Measurements from ENCODE around the gene SPPL2B. TPM values are rescaled to one million over a fixed set of nuclear protein-coding genes. Genes with fewer than 3 reads are reported as not detected.

The SPPL2B gene
- total RNA-seq, 1 donor from 2014 or later = 22.5 TPM

- DNase-seq (ENCODE audit: low read depth, low spot score) = no peak
These were observed 7.5 kb upstream of the SPPL2B start for GRCh38 chr19:2320939-2321338.

- DNase-seq (ENCODE audit: low read depth, low spot score) = no peak
These were observed 6.8 kb upstream of the SPPL2B start for GRCh38 chr19:2321565-2322283.

GRCh38 chr19:2323707-2324106 is 4.8 kb upstream of the SPPL2B start:
- no peak for DNase-seq (ENCODE audit: low read depth, low spot score)

GRCh38 chr19:2324220-2324948 is 4.1 kb upstream of the SPPL2B start:
- no peak for DNase-seq (ENCODE audit: low read depth, low spot score)

- DNase-seq (ENCODE audit: low read depth, low spot score) = peak; percentile 60
These were observed 3.0 kb upstream of the SPPL2B start for GRCh38 chr19:2325281-2326046.

- DNase-seq (ENCODE audit: low read depth, low spot score) = no peak
These were observed 1.7 kb upstream of the SPPL2B start for GRCh38 chr19:2326699-2327360.

- DNase-seq (ENCODE audit: low read depth, low spot score) = peak; percentile 66
These were observed 597 bp upstream of the SPPL2B start for GRCh38 chr19:2327773-2328400.

- DNase-seq (ENCODE audit: low read depth, low spot score) = no peak
These were observed 630 bp downstream of the SPPL2B start for GRCh38 chr19:2329149-2329478.

GRCh38 chr19:2329501-2329916 is 1.0 kb downstream of the SPPL2B start:
- DNase-seq (ENCODE audit: low read depth, low spot score) = no peak

- DNase-seq (ENCODE audit: low read depth, low spot score) = no peak
These were observed 1.8 kb downstream of the SPPL2B start for GRCh38 chr19:2330255-2330631.

- no peak for DNase-seq (ENCODE audit: low read depth, low spot score)
These were observed 2.3 kb downstream of the SPPL2B start for GRCh38 chr19:2330632-2331284.

- DNase-seq (ENCODE audit: low read depth, low spot score) = no peak
These were observed 3.2 kb downstream of the SPPL2B start for GRCh38 chr19:2331601-2332246.

- no peak for DNase-seq (ENCODE audit: low read depth, low spot score)
These were observed 4.0 kb downstream of the SPPL2B start for GRCh38 chr19:2332341-2333026.

- DNase-seq (ENCODE audit: low read depth, low spot score) = no peak
These were observed 4.7 kb downstream of the SPPL2B start for GRCh38 chr19:2333027-2333806.

- no peak for DNase-seq (ENCODE audit: low read depth, low spot score)
These were observed 5.3 kb downstream of the SPPL2B start for GRCh38 chr19:2333807-2334211.

GRCh38 chr19:2334426-2334825 is 5.9 kb downstream of the SPPL2B start:
- no peak for DNase-seq (ENCODE audit: low read depth, low spot score)

GRCh38 chr19:2334986-2335846 is 6.7 kb downstream of the SPPL2B start:
- DNase-seq (ENCODE audit: low read depth, low spot score) = no peak

GRCh38 chr19:2335848-2336247 is 7.4 kb downstream of the SPPL2B start:
- DNase-seq (ENCODE audit: low read depth, low spot score) = no peak

Data from pulmonary artery endothelial cell (primary cell).